HL-60 (cell line): ENCODE results near the gene TM9SF3.

ENCODE experiments used
- CTCF ChIP-seq: IDR thresholded peaks from one replicate; pipeline ENCODE4 v1.5.1; 2011; ENCODE audit warnings: low read length, control low read depth, inconsistent platforms; ENCODE audit not compliant: insufficient read depth
- POLR2AphosphoS5 ChIP-seq: IDR thresholded peaks from 2 replicates; pipeline ENCODE4 v1.6.1; 2012; ENCODE audit warnings: low read depth
- REST ChIP-seq: IDR thresholded peaks from 2 replicates; pipeline ENCODE4 v1.6.1; 2012; ENCODE audit warnings: low read depth; ENCODE audit not compliant: insufficient replicate concordance

GRCh38 chr10:96496281-96496925 lies 90.4 kb downstream of the TM9SF3 start:
- TF ChIP-seq POLR2AphosphoS5 (no peak), CTCF (no peak), REST (peak; percentile 93)
